ENCODE measurements around the gene PPP2R2B. TPM values are rescaled to one million over a fixed set of nuclear protein-coding genes. Genes with fewer than 3 reads are reported as not detected.

PPP2R2B gene
- total RNA-seq, 1 experiment from 2014 or later: not detected

DNA sequence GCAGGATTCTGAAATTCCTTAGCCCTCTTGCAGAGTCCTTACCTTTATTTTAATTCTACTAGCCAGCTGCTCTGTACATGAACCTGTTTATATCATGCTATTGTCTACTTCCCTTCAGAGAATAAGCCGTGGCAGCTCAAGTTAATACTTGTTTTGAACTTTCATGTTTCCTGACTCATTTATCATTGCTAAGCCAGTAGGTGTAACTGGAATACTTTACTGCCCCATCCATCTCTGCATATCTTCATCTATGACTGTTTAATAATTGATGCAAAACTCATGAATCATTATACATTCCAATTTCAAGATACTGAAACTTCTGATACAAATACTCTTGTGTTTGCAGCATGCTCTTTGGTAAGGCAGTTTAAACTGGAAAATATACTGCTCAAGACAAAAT, 174.7 kb downstream of the PPP2R2B start:
- Histone ChIP-seq H3K4me2 (ENCODE audit: low read length) (no peak overlapping the region), H3K36me3 (ENCODE audit: control insufficient read depth in 1 of 2, insufficient read depth in 2 of 2, low read length in 2 of 2) (no peaks in the 10 kb centered on the region), H3K4me1 (ENCODE audit: control insufficient read depth in 1 of 2, insufficient read depth in 2 of 2, low read length in 2 of 2) (no peaks in the 10 kb centered on the region), H3K9me3 (ENCODE audit: control insufficient read depth in 1 of 2, insufficient read depth in 1 of 2, low read depth in 1 of 2, low read length in 2 of 2) (no peaks in the 10 kb centered on the region), H3K9ac (ENCODE audit: low read length) (no peak overlapping the region), H3K79me2 (ENCODE audit: insufficient read depth, low read length) (no peaks in the 10 kb centered on the region), H3K4me3 (replicated peaks in 1 of 2; ENCODE audit: low read depth in 1 of 2, low read length in 2 of 2) (no peak overlapping the region), H3K9me2 (ENCODE audit: insufficient read depth) (no peaks in the 10 kb centered on the region), H4K20me1 (ENCODE audit: insufficient read depth) (no peaks in the 10 kb centered on the region), H3K27me3 (ENCODE audit: insufficient read depth, low read length) (no peaks in the 10 kb centered on the region), H3K27ac (ENCODE audit: low read depth, low read length) (no peak overlapping the region), H2AFZ (ENCODE audit: low read depth, low read length, poor library complexity, severe bottlenecking) (no peak overlapping the region)
- CTCF ChIA-PET: no interaction called here
- BruUV-seq (replicated peaks): no TSS peak
- no peak for DNase-seq (ENCODE audit: low read depth, low spot score)
- intact Hi-C loops (cut with micrococcal nuclease): no loop called here
- no peak for TF ChIP-seq FOSL1 (IDR thresholded peaks at IDR 0.05; ENCODE audit: low read depth)
- TF ChIP-seq, protein P1, sequence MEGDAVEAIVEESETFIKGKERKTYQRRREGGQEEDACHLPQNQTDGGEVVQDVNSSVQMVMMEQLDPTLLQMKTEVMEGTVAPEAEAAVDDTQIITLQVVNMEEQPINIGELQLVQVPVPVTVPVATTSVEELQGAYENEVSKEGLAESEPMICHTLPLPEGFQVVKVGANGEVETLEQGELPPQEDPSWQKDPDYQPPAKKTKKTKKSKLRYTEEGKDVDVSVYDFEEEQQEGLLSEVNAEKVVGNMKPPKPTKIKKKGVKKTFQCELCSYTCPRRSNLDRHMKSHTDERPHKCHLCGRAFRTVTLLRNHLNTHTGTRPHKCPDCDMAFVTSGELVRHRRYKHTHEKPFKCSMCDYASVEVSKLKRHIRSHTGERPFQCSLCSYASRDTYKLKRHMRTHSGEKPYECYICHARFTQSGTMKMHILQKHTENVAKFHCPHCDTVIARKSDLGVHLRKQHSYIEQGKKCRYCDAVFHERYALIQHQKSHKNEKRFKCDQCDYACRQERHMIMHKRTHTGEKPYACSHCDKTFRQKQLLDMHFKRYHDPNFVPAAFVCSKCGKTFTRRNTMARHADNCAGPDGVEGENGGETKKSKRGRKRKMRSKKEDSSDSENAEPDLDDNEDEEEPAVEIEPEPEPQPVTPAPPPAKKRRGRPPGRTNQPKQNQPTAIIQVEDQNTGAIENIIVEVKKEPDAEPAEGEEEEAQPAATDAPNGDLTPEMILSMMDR (IDR thresholded peaks at IDR 0.05 in 2 of 3, conservative IDR thresholded peaks at IDR 0.05 in 1 of 3; ENCODE audit: borderline replicate concordance in 1 of 3, insufficient read depth in 1 of 3, low read depth in 2 of 3, low read length in 2 of 3): no peak
- TF ChIP-seq SRF (IDR thresholded peaks at IDR 0.05; ENCODE audit: low read depth): no peak
- no peak for TF ChIP-seq RAD21 (IDR thresholded peaks at IDR 0.05; ENCODE audit: low read depth)
- TF ChIP-seq ZNF274 (IDR thresholded peaks at IDR 0.05; ENCODE audit: low read depth, low read length): no peak
- TF ChIP-seq YY1 (IDR thresholded peaks at IDR 0.05; ENCODE audit: extremely low read depth, insufficient replicate concordance, low read depth, low read length): no peak
- no peak for TF ChIP-seq ZFX (IDR thresholded peaks at IDR 0.05)
- no peak for TF ChIP-seq CBX3 (IDR thresholded peaks at IDR 0.05; ENCODE audit: low read depth)
- RAD21 ChIA-PET (ENCODE audit: low non-redundant PET in 1 of 2, low total read pairs in 2 of 2, uncharacterized antibody in 2 of 2, unreplicated experiment in 2 of 2): no interaction called here
- no peak for ATAC-seq
- POLR2A ChIA-PET: no interaction called here

DNA sequence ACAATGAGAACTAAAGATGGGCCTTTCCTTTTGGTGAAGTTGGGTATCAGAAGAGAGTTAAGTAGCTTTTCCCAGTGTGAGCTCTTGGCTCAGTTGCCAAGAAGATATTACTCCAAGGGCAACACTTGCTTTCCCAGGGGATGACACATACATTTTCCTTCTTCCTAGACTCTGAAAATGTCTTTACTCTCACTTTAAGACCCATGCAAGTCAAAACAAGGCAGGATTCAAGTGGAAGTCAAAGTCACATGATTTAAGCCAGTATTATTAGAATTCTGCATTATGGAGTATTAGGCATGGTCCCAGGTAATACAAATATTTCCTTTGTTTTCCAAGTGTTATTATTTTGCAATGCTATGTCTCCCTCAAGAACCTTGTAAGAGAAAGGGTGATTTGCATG, 175.1 kb downstream of the PPP2R2B start:
- Histone ChIP-seq H2AFZ (ENCODE audit: low read depth, low read length, poor library complexity, severe bottlenecking) (no peak overlapping the region), H3K79me2 (ENCODE audit: insufficient read depth, low read length) (no peaks in the 10 kb centered on the region), H3K36me3 (ENCODE audit: control insufficient read depth in 1 of 2, insufficient read depth in 2 of 2, low read length in 2 of 2) (no peaks in the 10 kb centered on the region), H3K9me3 (ENCODE audit: control insufficient read depth in 1 of 2, insufficient read depth in 1 of 2, low read depth in 1 of 2, low read length in 2 of 2) (no peaks in the 10 kb centered on the region), H3K4me2 (ENCODE audit: low read length) (no peak overlapping the region), H3K27me3 (ENCODE audit: insufficient read depth, low read length) (no peaks in the 10 kb centered on the region), H3K9ac (ENCODE audit: low read length) (no peak overlapping the region), H3K4me1 (ENCODE audit: control insufficient read depth in 1 of 2, insufficient read depth in 2 of 2, low read length in 2 of 2) (no peaks in the 10 kb centered on the region), H3K9me2 (ENCODE audit: insufficient read depth) (no peaks in the 10 kb centered on the region), H3K27ac (ENCODE audit: low read depth, low read length) (no peak overlapping the region), H3K4me3 (replicated peaks in 1 of 2; ENCODE audit: low read depth in 1 of 2, low read length in 2 of 2) (no peak overlapping the region), H4K20me1 (ENCODE audit: insufficient read depth) (no peaks in the 10 kb centered on the region)
- no TSS peak for BruUV-seq (replicated peaks)
- POLR2A ChIA-PET: no interaction called here
- intact Hi-C loops (cut with micrococcal nuclease): no loop called here
- RAD21 ChIA-PET (ENCODE audit: low non-redundant PET in 1 of 2, low total read pairs in 2 of 2, uncharacterized antibody in 2 of 2, unreplicated experiment in 2 of 2): no interaction called here
- ATAC-seq (no peak), DNase-seq (ENCODE audit: low read depth, low spot score) (no peak)
- CTCF ChIA-PET: no interaction called here
- TF ChIP-seq TCF7L2 (IDR thresholded peaks at IDR 0.05; ENCODE audit: borderline replicate concordance, extremely low read depth, insufficient read depth, insufficient read length) (no peak), FOSL1 (IDR thresholded peaks at IDR 0.05; ENCODE audit: low read depth) (no peak), ZFX (IDR thresholded peaks at IDR 0.05) (no peak), EZH2phosphoT487 (IDR thresholded peaks at IDR 0.05; ENCODE audit: borderline replicate concordance) (no peak)
- TF ChIP-seq, protein P2, sequence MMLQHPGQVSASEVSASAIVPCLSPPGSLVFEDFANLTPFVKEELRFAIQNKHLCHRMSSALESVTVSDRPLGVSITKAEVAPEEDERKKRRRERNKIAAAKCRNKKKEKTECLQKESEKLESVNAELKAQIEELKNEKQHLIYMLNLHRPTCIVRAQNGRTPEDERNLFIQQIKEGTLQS (IDR thresholded peaks at IDR 0.05): no peak
- TF ChIP-seq, protein P3, sequence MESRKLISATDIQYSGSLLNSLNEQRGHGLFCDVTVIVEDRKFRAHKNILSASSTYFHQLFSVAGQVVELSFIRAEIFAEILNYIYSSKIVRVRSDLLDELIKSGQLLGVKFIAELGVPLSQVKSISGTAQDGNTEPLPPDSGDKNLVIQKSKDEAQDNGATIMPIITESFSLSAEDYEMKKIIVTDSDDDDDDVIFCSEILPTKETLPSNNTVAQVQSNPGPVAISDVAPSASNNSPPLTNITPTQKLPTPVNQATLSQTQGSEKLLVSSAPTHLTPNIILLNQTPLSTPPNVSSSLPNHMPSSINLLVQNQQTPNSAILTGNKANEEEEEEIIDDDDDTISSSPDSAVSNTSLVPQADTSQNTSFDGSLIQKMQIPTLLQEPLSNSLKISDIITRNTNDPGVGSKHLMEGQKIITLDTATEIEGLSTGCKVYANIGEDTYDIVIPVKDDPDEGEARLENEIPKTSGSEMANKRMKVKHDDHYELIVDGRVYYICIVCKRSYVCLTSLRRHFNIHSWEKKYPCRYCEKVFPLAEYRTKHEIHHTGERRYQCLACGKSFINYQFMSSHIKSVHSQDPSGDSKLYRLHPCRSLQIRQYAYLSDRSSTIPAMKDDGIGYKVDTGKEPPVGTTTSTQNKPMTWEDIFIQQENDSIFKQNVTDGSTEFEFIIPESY (IDR thresholded peaks at IDR 0.05; ENCODE audit: extremely low read depth, insufficient replicate concordance, low read length): no peak
- TF ChIP-seq, protein P4, sequence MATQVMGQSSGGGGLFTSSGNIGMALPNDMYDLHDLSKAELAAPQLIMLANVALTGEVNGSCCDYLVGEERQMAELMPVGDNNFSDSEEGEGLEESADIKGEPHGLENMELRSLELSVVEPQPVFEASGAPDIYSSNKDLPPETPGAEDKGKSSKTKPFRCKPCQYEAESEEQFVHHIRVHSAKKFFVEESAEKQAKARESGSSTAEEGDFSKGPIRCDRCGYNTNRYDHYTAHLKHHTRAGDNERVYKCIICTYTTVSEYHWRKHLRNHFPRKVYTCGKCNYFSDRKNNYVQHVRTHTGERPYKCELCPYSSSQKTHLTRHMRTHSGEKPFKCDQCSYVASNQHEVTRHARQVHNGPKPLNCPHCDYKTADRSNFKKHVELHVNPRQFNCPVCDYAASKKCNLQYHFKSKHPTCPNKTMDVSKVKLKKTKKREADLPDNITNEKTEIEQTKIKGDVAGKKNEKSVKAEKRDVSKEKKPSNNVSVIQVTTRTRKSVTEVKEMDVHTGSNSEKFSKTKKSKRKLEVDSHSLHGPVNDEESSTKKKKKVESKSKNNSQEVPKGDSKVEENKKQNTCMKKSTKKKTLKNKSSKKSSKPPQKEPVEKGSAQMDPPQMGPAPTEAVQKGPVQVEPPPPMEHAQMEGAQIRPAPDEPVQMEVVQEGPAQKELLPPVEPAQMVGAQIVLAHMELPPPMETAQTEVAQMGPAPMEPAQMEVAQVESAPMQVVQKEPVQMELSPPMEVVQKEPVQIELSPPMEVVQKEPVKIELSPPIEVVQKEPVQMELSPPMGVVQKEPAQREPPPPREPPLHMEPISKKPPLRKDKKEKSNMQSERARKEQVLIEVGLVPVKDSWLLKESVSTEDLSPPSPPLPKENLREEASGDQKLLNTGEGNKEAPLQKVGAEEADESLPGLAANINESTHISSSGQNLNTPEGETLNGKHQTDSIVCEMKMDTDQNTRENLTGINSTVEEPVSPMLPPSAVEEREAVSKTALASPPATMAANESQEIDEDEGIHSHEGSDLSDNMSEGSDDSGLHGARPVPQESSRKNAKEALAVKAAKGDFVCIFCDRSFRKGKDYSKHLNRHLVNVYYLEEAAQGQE (IDR thresholded peaks at IDR 0.05; ENCODE audit: low read depth): no peak
